Adrenal gland (tissue), 5 donors: ENCODE measurements around the gene SEMA5A.

Experiments used
- CTCF ChIP-seq, 6 experiments: fragments of 450-650 bp in 4 of 6; fragments of 200-600 bp in 2 of 6; sonication (generic) in 1 of 6; IDR thresholded peaks; 1 replicate in 5 of 6; 2 replicates in 1 of 6; pipeline versions ENCODE4 v1.5.1 to v1.8.0; 2016 to 2021; ENCODE audit warnings: antibody characterized with exemption in 6 of 6, mild to moderate bottlenecking in 2 of 6, moderate library complexity in 1 of 6
- POLR2A ChIP-seq, 2 donors: fragments of 450-650 bp; IDR thresholded peaks; one replicate each; pipeline ENCODE4 v1.6.1; 2017; ENCODE audit warnings: antibody characterized with exemption in 2 of 2, mild to moderate bottlenecking in 2 of 2, moderate library complexity in 1 of 2
- donor health status: DM: no; HTN: no; CAD: no.

- no peak for TF ChIP-seq CTCF (IDR thresholded peaks at IDR 0.05)
- no peak for TF ChIP-seq POLR2A (IDR thresholded peaks at IDR 0.05)
Observed at GRCh38 chr5:9498541-9499497, 47.1 kb downstream of the SEMA5A start.
